LNCaP clone FGC (cell line): ENCODE data around the gene NR3C1.

ENCODE experiments used
- DNase-seq: peaks from one replicate; pipeline ENCODE4 v3.0.0-alpha.2; 2011; ENCODE audit warnings: low read depth
- H3K4me3 ChIP-seq: 2 replicates; pipeline ENCODE4 v1.5.1; 2011; ENCODE audit warnings: mild to moderate bottlenecking, low read depth, low read length, control low read depth
- TF ChIP-seq, protein P1 (sequence below): IDR thresholded peaks from 2 replicates; pipeline ENCODE4 v1.5.1; 2012; ENCODE audit warnings: mild to moderate bottlenecking; ENCODE audit not compliant: control insufficient read depth, insufficient read depth; ENCODE audit errors: extremely low read depth

The NR3C1 gene

GRCh38 chr5:143443330-143443729 is 39.8 kb upstream of the NR3C1 start:
- no peak for DNase-seq
- TF ChIP-seq, protein P1, sequence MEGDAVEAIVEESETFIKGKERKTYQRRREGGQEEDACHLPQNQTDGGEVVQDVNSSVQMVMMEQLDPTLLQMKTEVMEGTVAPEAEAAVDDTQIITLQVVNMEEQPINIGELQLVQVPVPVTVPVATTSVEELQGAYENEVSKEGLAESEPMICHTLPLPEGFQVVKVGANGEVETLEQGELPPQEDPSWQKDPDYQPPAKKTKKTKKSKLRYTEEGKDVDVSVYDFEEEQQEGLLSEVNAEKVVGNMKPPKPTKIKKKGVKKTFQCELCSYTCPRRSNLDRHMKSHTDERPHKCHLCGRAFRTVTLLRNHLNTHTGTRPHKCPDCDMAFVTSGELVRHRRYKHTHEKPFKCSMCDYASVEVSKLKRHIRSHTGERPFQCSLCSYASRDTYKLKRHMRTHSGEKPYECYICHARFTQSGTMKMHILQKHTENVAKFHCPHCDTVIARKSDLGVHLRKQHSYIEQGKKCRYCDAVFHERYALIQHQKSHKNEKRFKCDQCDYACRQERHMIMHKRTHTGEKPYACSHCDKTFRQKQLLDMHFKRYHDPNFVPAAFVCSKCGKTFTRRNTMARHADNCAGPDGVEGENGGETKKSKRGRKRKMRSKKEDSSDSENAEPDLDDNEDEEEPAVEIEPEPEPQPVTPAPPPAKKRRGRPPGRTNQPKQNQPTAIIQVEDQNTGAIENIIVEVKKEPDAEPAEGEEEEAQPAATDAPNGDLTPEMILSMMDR = no peak

DNA sequence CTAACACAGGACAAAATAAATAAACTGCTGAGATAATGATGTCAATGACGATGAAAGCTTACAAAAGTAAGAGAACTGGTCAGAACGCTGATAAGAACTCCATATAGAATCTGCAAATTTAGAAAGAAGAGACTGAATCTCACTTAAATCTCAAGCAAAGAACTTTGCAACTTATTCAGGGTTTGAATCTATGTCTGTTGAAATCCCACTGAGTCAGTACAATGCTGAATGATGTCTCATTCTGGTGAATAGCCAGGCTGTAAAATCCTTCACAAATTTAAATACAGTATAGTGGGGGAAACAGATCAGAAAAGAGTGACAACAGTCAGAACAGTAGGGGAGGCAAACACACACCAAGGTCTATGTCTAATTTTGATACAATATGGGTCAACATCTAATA is 38.9 kb upstream of the NR3C1 start:
- no peak for DNase-seq
- TF ChIP-seq, protein P1 = no peak
- no peak overlapping the region for H3K4me3 ChIP-seq

More at GRCh38 chr5:143443330-143443729, 39.8 kb upstream of the NR3C1 start:
- no peak overlapping the region for H3K4me3 ChIP-seq

- no peak overlapping the region for H3K4me3 ChIP-seq
- TF ChIP-seq, protein P1 = no peak
- DNase-seq = peak; percentile 88
Observed at GRCh38 chr5:143440448-143441115, 37.1 kb upstream of the NR3C1 start.

- no peak overlapping the region for H3K4me3 ChIP-seq
- no peak for DNase-seq
- TF ChIP-seq, protein P1 = no peak
Observed at GRCh38 chr5:143437666-143438273, 34.3 kb upstream of the NR3C1 start.

GRCh38 chr5:143436871-143437270 is 33.4 kb upstream of the NR3C1 start:
- TF ChIP-seq, protein P1 = no peak
- no peak overlapping the region for H3K4me3 ChIP-seq
- no peak for DNase-seq

- TF ChIP-seq, protein P1 = no peak
- DNase-seq = no peak
- H3K4me3 ChIP-seq = no peak overlapping the region
Observed at GRCh38 chr5:143435210-143435657, 31.7 kb upstream of the NR3C1 start.
